Type B pancreatic cell (in vitro differentiated cells): ENCODE results near the gene KDM4B. TPM values are rescaled to one million over a fixed set of nuclear protein-coding genes. Genes with fewer than 3 reads are reported as not detected.

Source experiments
- DNase-seq: peaks from one replicate; pipeline ENCODE4 v3.0.0; 2021; ENCODE audit warnings: mixed read lengths; ENCODE audit not compliant: unreplicated experiment; ENCODE audit errors: extremely low spot score
- H3K27ac Mint-ChIP-seq: 2 replicates; pipeline ENCODE4 v1.8.0; 2021; ENCODE audit warnings: mild to moderate bottlenecking, mixed read lengths
- H3K27me3 Mint-ChIP-seq: 2 replicates; pipeline ENCODE4 v1.8.0; 2021; ENCODE audit warnings: mixed read lengths
- H3K36me3 Mint-ChIP-seq: 2 replicates; pipeline ENCODE4 v1.8.0; 2021; ENCODE audit warnings: mixed read lengths
- H3K4me1 Mint-ChIP-seq: one replicate; pipeline ENCODE4 v1.8.0; 2021; ENCODE audit warnings: mixed read lengths; ENCODE audit not compliant: unreplicated experiment
- H3K4me3 Mint-ChIP-seq: 2 replicates; pipeline ENCODE4 v1.8.0; 2021; ENCODE audit warnings: mild to moderate bottlenecking, mixed read lengths
- H3K9me3 Mint-ChIP-seq: 2 replicates; pipeline ENCODE4 v1.8.0; 2021; ENCODE audit warnings: mixed read lengths
- CTCF ChIP-seq: fragments of 200-600 bp; sonication (generic); conservative IDR thresholded peaks from 2 replicates; pipeline ENCODE4 v1.5.0; 2021; ENCODE audit warnings: antibody characterized with exemption, mild to moderate bottlenecking
- total RNA-seq: library from RNA; stranded (reverse); gene quantifications from 2 replicates; pipeline ENCODE4 v1.2.1, GENCODE V29; 2021; ENCODE audit warnings: low replicate concordance

The KDM4B gene
- total RNA-seq, 1 donor from 2014 or later = 48.8 TPM

GRCh38 chr19:5062799-5063198 is 93.9 kb downstream of the KDM4B start:
- Mint-ChIP-seq H3K36me3 (peaks cover 21% of the 10 kb centered on the region), H3K27me3 (no peaks in the 10 kb centered on the region), H3K27ac (no peak overlapping the region), H3K4me3 (no peak overlapping the region), H3K9me3 (no peaks in the 10 kb centered on the region), H3K4me1 (peaks cover 14% of the 10 kb centered on the region)
- no peak for TF ChIP-seq CTCF
- no peak for DNase-seq

GRCh38 chr19:5063873-5064645 is 95.1 kb downstream of the KDM4B start:
- Mint-ChIP-seq H3K36me3 (peaks cover 21% of the 10 kb centered on the region), H3K27ac (no peak overlapping the region), H3K4me1 (peaks cover 21% of the 10 kb centered on the region), H3K4me3 (no peak overlapping the region), H3K27me3 (no peaks in the 10 kb centered on the region), H3K9me3 (no peaks in the 10 kb centered on the region)
- TF ChIP-seq CTCF = no peak
- no peak for DNase-seq

GRCh38 chr19:5064896-5065295 is 96.0 kb downstream of the KDM4B start:
- peaks cover 21% of the 10 kb centered on the region for H3K4me1 Mint-ChIP-seq
- H3K36me3 Mint-ChIP-seq = peaks cover 21% of the 10 kb centered on the region
- no peaks in the 10 kb centered on the region for H3K9me3 Mint-ChIP-seq
- H3K27ac Mint-ChIP-seq = no peak overlapping the region
- no peak overlapping the region for H3K4me3 Mint-ChIP-seq
- TF ChIP-seq CTCF = no peak
- no peak for DNase-seq
- H3K27me3 Mint-ChIP-seq = no peaks in the 10 kb centered on the region

- H3K4me1 Mint-ChIP-seq = peaks cover 21% of the 10 kb centered on the region
- H3K9me3 Mint-ChIP-seq = no peaks in the 10 kb centered on the region
- no peak for DNase-seq
- peaks cover 21% of the 10 kb centered on the region for H3K36me3 Mint-ChIP-seq
- H3K4me3 Mint-ChIP-seq = no peak overlapping the region
- H3K27me3 Mint-ChIP-seq = no peaks in the 10 kb centered on the region
- no peak overlapping the region for H3K27ac Mint-ChIP-seq
- no peak for TF ChIP-seq CTCF
Observed at GRCh38 chr19:5065663-5066093, 96.8 kb downstream of the KDM4B start.

- H3K36me3 Mint-ChIP-seq = peaks cover 13% of the 10 kb centered on the region
- peak overlapping the region; percentile 48 for H3K27ac Mint-ChIP-seq
- no peaks in the 10 kb centered on the region for H3K9me3 Mint-ChIP-seq
- DNase-seq = no peak
- no peaks in the 10 kb centered on the region for H3K27me3 Mint-ChIP-seq
- H3K4me3 Mint-ChIP-seq = no peak overlapping the region
- peaks cover 21% of the 10 kb centered on the region for H3K4me1 Mint-ChIP-seq
- TF ChIP-seq CTCF = no peak
Observed at GRCh38 chr19:5066768-5067167, 97.9 kb downstream of the KDM4B start.
